Mesothelial cell of epicardium (in vitro differentiated cells): ENCODE results near the gene R3HDM1. TPM values are rescaled to one million over a fixed set of nuclear protein-coding genes. Genes with fewer than 3 reads are reported as not detected.

ENCODE experiments used
- DNase-seq, 2 experiments: peaks; one replicate each; pipeline ENCODE4 v3.0.0; 2021; ENCODE audit warnings: low spot score in 2 of 2; ENCODE audit not compliant: unreplicated experiment in 2 of 2
- H3K27ac Mint-ChIP-seq: 2 replicates; pipeline ENCODE4 v1.8.0; 2021; ENCODE audit warnings: mixed read lengths
- H3K27me3 Mint-ChIP-seq: 2 replicates; pipeline ENCODE4 v1.8.0; 2021; ENCODE audit warnings: low read depth, mixed read lengths
- H3K36me3 Mint-ChIP-seq: 2 replicates; pipeline ENCODE4 v1.8.0; 2021; ENCODE audit warnings: mixed read lengths
- H3K4me1 Mint-ChIP-seq: 2 replicates; pipeline ENCODE4 v1.8.0; 2021; ENCODE audit warnings: mixed read lengths
- H3K4me3 Mint-ChIP-seq: 2 replicates; pipeline ENCODE4 v1.8.0; 2021; ENCODE audit warnings: mild to moderate bottlenecking, moderate library complexity, mixed read lengths
- H3K9me3 Mint-ChIP-seq: 2 replicates; pipeline ENCODE4 v1.8.0; 2021; ENCODE audit warnings: mixed read lengths
- total RNA-seq: library from RNA; stranded (reverse); gene quantifications from 3 replicates; pipeline ENCODE4 v1.2.1, GENCODE V29; 2021
- TF ChIP-seq, protein P1 (sequence below): fragments of 200-600 bp; sonication (generic); IDR thresholded peaks from one replicate; pipeline ENCODE4 v1.5.0; 2021; ENCODE audit warnings: antibody characterized with exemption; ENCODE audit not compliant: unreplicated experiment

Gene R3HDM1
- total RNA-seq, 1 donor from 2014 or later = 41.7 TPM

DNA sequence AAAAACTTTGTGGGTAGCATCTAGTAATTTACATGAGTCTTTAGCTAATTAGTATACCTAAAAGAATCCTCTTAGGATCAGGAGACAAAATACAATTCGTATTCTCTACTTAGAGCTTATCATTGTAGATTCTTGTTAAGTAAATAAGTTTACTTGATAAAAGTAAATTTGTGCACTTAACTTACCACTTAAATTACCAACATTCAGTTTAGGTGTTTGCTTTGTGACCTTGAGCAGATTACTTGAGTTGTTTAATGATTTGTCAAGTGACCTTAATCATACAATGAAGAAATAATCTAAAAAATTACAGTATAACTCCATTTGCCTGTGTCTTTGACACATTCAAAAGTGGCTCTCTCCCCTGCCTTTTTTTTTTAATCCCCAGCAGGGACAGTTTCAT lies 143.2 kb downstream of the R3HDM1 start:
- Mint-ChIP-seq H3K27me3 (no peaks in the 10 kb centered on the region), H3K9me3 (peaks cover 3% of the 10 kb centered on the region), H3K4me1 (no peaks in the 10 kb centered on the region), H3K4me3 (no peak overlapping the region), H3K27ac (no peak overlapping the region), H3K36me3 (peaks cover 17% of the 10 kb centered on the region)
- DNase-seq = no peak
- TF ChIP-seq, protein P1, sequence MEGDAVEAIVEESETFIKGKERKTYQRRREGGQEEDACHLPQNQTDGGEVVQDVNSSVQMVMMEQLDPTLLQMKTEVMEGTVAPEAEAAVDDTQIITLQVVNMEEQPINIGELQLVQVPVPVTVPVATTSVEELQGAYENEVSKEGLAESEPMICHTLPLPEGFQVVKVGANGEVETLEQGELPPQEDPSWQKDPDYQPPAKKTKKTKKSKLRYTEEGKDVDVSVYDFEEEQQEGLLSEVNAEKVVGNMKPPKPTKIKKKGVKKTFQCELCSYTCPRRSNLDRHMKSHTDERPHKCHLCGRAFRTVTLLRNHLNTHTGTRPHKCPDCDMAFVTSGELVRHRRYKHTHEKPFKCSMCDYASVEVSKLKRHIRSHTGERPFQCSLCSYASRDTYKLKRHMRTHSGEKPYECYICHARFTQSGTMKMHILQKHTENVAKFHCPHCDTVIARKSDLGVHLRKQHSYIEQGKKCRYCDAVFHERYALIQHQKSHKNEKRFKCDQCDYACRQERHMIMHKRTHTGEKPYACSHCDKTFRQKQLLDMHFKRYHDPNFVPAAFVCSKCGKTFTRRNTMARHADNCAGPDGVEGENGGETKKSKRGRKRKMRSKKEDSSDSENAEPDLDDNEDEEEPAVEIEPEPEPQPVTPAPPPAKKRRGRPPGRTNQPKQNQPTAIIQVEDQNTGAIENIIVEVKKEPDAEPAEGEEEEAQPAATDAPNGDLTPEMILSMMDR = no peak

DNA sequence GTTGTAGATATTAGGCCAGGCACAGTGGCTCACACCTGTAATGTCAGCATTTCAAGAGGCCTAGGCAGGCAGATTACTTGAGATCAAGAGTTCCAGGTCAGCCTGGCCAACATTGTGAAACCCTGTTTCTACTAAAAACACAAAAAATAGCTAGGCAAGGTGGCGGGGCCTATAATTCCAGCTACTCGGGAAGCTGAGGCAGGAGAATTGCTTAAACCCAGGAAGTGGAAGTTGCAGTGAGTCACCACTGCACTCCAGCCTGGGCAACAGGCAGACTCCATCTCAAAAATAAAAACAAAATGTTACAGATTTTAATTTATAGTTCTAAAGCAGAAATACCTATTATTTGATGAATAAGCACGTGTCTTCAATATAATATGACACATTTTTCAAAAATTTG lies 144.7 kb downstream of the R3HDM1 start:
- H3K36me3 Mint-ChIP-seq = peaks cover 25% of the 10 kb centered on the region
- H3K4me3 Mint-ChIP-seq = no peak overlapping the region
- H3K9me3 Mint-ChIP-seq = peaks cover 5% of the 10 kb centered on the region
- no peak overlapping the region for H3K27ac Mint-ChIP-seq
- H3K4me1 Mint-ChIP-seq = no peaks in the 10 kb centered on the region
- DNase-seq = no peak
- H3K27me3 Mint-ChIP-seq = no peaks in the 10 kb centered on the region
- TF ChIP-seq, protein P1 = no peak

DNA sequence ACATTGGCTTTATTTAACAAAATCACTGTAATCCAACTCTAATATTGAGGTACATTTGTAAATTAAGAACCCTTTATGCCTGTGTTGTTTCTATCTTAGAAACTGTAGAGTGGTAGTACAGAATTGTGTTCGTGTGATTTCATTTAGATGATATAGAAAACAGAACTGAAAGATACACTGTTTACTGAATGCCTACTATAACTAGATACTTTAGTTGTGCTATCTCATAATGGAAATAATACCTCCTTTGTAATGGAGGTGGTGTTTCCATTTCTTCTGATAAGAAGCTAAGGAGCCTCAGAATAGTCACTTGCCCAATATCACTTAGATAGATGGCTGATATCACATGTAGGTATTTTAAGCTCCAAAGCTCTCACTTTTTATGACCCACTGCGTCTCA lies 147.8 kb downstream of the R3HDM1 start:
- no peaks in the 10 kb centered on the region for H3K4me1 Mint-ChIP-seq
- TF ChIP-seq, protein P1 = no peak
- H3K27ac Mint-ChIP-seq = no peak overlapping the region
- H3K4me3 Mint-ChIP-seq = no peak overlapping the region
- peaks cover 28% of the 10 kb centered on the region for H3K36me3 Mint-ChIP-seq
- no peak for DNase-seq
- H3K9me3 Mint-ChIP-seq = peaks cover 7% of the 10 kb centered on the region
- no peaks in the 10 kb centered on the region for H3K27me3 Mint-ChIP-seq

DNA sequence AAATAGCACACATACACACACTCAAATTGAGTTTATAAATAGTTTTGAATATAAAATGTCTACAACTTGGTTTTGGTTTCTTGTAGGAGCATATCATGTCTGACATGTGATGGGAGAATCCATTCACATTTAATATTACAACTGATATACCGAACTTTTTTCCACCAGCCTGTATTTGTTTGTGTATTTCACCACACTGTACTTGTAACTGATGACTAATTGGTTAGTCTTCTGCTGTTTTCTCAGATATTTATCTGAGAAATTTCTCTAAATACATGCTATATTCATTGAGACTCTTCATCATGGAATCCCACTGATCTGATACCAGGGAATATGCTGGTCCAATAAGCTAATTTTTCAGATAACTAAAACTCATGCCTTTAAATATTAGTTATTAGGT lies 154.1 kb downstream of the R3HDM1 start:
- H3K9me3 Mint-ChIP-seq = peaks cover 7% of the 10 kb centered on the region
- H3K4me1 Mint-ChIP-seq = no peaks in the 10 kb centered on the region
- no peaks in the 10 kb centered on the region for H3K27me3 Mint-ChIP-seq
- no peak overlapping the region for H3K4me3 Mint-ChIP-seq
- DNase-seq = no peak
- TF ChIP-seq, protein P1 = no peak
- H3K27ac Mint-ChIP-seq = no peak overlapping the region
- H3K36me3 Mint-ChIP-seq = peaks cover 35% of the 10 kb centered on the region

DNA sequence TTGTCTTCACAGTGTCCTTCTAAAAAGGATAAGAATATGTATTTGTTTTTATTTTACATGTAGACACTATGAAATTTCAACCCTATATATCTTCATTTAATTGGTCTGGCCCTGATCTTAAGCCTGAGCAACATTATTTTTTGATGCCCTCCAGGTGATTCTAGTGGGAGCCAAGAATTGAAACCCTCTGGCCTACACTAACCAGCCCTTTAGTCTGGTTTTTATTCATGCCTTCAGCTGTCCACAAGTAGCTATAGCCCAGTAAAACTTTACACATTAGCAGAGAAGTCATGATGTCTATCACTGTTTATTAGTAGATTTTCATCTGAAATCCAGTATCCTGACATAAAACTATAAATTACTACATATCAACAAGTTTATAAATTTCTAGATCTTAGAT lies 157.7 kb downstream of the R3HDM1 start:
- no peaks in the 10 kb centered on the region for H3K4me1 Mint-ChIP-seq
- no peak overlapping the region for H3K27ac Mint-ChIP-seq
- DNase-seq = no peak
- H3K36me3 Mint-ChIP-seq = peaks cover 20% of the 10 kb centered on the region
- no peaks in the 10 kb centered on the region for H3K9me3 Mint-ChIP-seq
- no peak overlapping the region for H3K4me3 Mint-ChIP-seq
- no peaks in the 10 kb centered on the region for H3K27me3 Mint-ChIP-seq
- TF ChIP-seq, protein P1 = no peak

DNA sequence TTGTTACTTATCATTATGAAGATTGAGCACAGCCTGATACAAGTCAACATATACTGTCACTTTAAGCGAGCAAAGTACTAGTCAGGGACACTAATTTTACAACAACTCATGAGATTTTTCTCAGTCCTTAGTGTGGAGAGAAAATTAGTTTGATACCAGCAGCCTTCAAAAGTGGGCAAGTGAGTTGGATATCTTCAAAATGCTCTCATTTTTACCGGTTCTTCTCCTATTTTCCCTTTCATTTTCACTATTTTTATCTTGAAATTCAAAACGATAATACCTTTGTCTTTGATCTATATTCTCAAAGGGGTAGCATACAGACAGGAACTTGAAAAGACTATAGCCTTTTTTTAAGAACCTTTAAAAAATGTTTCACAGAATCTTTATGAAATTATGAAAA lies 158.4 kb downstream of the R3HDM1 start:
- no peaks in the 10 kb centered on the region for H3K27me3 Mint-ChIP-seq
- H3K9me3 Mint-ChIP-seq = no peaks in the 10 kb centered on the region
- DNase-seq = no peak
- H3K36me3 Mint-ChIP-seq = peaks cover 17% of the 10 kb centered on the region
- H3K4me3 Mint-ChIP-seq = no peak overlapping the region
- no peak overlapping the region for H3K27ac Mint-ChIP-seq
- no peaks in the 10 kb centered on the region for H3K4me1 Mint-ChIP-seq
- TF ChIP-seq, protein P1 = no peak
